A673 (cell line): ENCODE results near the gene RALBP1.

Experiments used
- EZH2 ChIP-seq: fragments of 200-600 bp; sonication (generic); IDR thresholded peaks from 2 replicates; pipeline ENCODE4 v1.6.1; 2017; ENCODE audit warnings: borderline replicate concordance, low read depth, mild to moderate bottlenecking, mixed read lengths, antibody characterized with exemption, low read length; ENCODE audit not compliant: poor library complexity, severe bottlenecking
- TF ChIP-seq, protein P1 (sequence below): fragments of 300-800, 200-600 bp; sonication (generic); conservative IDR thresholded peaks from 2 replicates; pipeline ENCODE4 v1.5.1; 2017; ENCODE audit warnings: low read depth, mild to moderate bottlenecking, antibody characterized with exemption, low read length, moderate library complexity, mixed read lengths

DNA sequence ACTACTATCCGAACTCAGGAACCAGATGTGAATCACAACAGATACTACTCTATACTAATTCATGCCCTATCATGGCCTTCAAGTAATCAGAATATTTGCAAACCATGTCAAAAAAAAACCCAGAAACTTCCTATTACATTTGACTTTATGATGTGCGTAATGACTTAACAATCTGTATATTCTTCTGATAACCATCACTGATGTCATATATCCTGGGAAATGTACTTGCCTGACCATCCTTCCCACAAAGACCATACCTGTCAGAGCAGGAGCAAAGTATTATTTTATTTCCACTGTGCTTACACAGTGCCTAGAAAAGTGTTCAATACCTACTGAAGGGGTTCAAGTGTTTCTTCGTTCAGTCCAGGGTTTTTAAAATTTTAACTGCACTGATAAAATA lies 111.5 kb downstream of the RALBP1 start:
- TF ChIP-seq, protein P1, sequence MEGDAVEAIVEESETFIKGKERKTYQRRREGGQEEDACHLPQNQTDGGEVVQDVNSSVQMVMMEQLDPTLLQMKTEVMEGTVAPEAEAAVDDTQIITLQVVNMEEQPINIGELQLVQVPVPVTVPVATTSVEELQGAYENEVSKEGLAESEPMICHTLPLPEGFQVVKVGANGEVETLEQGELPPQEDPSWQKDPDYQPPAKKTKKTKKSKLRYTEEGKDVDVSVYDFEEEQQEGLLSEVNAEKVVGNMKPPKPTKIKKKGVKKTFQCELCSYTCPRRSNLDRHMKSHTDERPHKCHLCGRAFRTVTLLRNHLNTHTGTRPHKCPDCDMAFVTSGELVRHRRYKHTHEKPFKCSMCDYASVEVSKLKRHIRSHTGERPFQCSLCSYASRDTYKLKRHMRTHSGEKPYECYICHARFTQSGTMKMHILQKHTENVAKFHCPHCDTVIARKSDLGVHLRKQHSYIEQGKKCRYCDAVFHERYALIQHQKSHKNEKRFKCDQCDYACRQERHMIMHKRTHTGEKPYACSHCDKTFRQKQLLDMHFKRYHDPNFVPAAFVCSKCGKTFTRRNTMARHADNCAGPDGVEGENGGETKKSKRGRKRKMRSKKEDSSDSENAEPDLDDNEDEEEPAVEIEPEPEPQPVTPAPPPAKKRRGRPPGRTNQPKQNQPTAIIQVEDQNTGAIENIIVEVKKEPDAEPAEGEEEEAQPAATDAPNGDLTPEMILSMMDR: no peak
- no peak for TF ChIP-seq EZH2
